Right renal pelvis (tissue), 4 donors: ENCODE measurements around the gene RGPD5. TPM values are rescaled to one million over a fixed set of nuclear protein-coding genes. Genes with fewer than 3 reads are reported as not detected.
"Not testable (repeated sequence)": the region's sequence is repeated elsewhere in the genome, so short reads cannot be mapped to it uniquely, and the experiment has no call there.

Experiments
- DNase-seq, 4 donors: peaks; one replicate each; pipeline ENCODE4 v3.0.0-alpha.2; 2013; ENCODE audit warnings: low read depth in 4 of 4, low spot score in 3 of 4, missing footprints in 1 of 4
- polyA plus RNA-seq, 4 donors: library from polyadenylated mRNA; unstranded; fragments of 120-200 nt; gene quantifications; one replicate each; pipeline ENCODE4 v1.2.1, GENCODE V29; 2013; ENCODE audit not compliant: insufficient read length in 4 of 4

RGPD5 gene
- polyA plus RNA-seq, 4 donors = 11.1 to 15.2 (median 13.0) TPM

DNA sequence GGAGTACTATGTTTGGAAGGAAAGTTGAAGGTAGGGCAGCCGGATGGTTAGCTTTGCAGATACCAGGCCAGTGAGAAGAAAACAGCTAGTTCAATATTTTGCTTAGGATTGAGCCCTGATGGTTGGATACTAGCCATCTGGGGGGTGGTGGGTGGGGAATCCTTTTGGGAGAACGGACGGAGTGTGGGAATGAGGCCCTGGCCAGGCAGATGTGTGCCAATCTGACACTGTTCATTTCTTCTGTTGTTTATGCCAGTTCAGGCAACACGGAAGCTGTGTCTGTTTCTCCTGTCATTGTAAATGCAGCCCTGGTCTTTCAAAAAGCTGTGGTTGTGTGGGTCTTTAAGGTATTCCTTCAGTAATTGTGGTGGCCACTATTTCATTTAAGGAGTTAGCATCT is 96.9 kb downstream of the RGPD5 start:
- DNase-seq = not testable (repeated sequence)

DNA sequence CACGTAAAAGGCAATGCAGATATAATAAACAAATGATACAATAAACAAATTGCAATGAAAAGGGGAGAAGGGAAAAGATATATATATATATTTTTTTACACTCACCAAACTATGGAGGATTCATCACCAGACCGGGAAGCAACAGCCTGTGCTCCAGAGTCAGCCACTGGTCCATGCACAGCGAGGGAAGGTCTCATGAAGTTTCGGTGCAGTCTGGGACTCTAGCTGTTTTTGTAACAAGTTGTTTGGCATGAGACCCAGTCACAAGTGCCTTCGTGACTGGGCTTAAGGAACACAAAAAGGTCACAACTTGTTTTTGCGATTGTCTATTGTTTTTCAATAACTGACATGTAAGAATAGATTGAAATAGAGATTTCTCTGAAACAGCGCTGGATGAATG is 99.6 kb downstream of the RGPD5 start:
- not testable (repeated sequence) for DNase-seq

DNA sequence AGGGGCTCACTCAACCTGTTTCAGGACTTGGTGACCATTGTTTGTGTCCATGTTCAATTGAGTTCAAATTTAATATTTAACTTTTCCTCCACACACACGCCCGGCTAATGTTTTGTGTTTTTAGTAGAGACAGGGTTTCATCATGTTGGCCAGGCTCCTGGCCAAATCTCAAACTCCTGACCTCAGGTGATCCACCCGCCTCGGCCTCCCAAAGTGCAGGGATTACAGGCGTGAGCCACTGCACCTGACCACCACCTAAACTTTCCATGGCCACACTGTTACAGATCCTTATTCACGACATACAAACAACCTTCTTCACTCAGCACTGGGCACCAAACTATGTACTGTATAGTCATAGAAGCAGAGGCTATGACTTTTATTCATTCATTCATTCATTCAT is 100.0 kb downstream of the RGPD5 start:
- not testable (repeated sequence) for DNase-seq

DNA sequence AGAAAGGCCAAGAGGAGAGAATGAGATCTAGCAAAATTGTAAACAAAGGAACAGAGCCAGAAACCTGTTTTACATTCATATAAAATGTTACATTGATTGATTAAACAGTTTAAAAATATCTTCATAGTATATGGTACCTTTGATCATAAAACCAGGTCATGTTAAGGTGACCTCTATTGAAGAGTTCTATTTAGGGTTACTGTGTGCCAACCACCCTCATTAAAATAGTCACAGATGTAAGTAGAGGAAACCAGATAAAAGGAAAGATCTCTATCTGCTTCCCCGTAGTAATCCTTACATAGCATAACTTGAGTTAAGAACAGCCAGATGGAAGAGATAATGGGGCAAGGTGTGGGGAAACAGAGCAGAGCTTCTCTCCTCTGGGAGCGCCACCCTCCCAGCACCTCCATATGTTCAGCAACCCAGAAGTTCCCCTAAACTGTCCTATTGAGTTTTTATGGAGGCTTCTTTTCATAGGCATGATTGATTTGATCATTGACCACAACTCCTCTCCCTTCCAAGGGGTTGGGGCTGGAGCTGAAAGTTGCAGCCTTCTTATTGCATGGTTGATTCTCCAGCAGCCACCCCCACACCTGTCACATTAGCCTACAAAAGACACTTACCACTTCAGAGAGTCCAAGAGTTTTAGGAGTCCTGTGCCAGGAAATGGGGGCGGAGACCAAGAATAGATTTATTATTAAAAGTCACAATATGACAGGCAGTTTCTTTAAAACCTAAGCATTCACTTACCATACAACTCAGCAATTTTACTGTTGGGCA is 101.2 kb downstream of the RGPD5 start:
- not testable (repeated sequence) for DNase-seq

DNA sequence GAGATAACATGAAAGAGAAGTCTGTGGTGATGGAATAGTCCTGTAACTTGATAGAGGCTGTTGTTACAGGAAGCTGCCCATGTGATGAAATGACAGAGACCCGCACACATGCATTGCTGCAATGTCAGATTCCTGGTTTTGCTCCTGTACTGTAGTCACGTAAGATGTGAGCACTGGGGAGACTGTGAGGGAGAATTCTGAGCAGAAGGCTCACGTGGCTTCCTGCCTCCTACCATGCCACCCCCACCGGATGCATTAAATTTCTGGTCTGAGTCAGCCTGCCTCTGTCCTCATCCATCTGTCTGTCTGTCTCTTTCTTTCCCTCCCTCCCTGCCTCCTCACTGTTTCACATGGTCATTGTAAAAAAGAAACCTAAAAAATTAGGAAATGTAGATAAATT is 102.1 kb downstream of the RGPD5 start:
- not testable (repeated sequence) for DNase-seq

DNA sequence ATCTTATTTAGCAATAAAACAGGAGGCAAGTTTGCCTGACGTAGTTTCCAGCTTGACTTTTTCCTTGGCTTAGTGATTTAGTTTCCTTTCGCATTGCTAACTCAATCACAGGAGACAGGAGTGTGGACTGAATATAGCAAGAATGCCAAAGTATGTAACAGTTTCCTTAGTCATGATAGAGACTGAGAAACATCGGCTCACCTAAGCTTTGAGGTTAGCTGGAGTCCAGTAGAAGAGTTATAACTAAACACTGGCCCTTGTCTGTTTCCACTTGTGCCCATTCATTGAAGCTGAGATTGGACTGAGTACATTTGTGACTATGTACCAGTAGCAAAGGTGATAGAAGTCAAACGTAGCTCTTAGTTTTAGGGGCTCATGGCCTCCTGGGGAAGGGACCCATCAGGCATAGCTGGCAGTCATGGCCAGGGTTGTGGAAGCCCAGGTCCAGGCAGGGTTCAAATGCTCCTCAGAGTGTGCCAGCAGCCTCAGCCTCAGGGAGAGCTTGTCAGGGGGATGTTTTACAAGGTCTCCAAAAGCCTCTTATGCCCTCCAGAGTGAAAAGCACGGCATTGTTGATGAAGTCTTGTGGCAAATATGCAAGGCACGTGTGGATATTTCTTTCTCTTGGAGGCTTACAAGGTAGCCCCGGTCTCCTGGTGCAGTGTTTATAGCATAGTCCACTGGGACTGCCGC is 103.8 kb downstream of the RGPD5 start:
- not testable (repeated sequence) for DNase-seq

DNA sequence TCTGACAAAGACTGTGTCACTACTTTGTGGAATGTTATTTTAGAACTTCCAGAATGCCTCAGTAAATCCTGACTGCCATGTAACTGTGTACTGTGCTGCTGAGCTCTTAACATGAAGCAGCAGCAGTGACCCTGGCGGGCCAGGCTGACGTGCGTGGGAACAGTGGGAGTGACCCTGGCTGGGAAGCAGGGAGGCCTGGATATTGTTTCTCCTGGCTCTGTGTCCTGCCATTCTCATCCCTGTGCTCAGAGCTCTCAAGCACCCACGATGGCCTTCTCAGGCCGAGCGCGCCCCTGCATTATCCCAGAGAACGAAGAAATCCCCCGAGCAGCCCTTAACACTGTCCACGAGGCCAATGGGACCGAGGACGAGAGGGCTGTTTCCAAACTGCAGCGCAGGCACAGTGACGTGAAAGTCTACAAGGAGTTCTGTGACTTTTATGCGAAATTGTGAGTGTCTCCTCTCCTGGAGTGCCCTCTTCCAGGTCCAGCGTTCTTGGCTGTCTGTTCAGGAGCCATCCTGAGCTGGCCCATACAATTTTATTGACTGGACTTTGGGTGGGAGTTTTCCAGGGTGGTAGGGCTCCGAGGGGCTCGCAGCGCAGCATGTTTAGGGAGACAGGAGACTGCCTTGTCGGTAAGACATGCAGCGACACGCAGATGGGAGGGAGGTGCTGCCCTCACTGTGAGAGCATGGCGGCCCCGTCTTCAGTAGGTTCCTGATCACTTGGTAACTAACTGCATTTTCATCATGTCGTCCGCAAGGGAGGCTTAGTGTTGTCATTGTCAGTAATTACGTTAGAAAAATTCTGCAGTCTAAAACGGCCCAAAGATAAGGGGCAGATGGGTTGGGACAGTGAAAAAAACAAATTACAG is 104.6 kb downstream of the RGPD5 start, which contains the start of gene LIMS3:
Gene LIMS3 (plus strand): TSS at position 227 of the 875 bp plus-strand sequence. CDS start 41 bp downstream, at position 268.
- not testable (repeated sequence) for DNase-seq

DNA sequence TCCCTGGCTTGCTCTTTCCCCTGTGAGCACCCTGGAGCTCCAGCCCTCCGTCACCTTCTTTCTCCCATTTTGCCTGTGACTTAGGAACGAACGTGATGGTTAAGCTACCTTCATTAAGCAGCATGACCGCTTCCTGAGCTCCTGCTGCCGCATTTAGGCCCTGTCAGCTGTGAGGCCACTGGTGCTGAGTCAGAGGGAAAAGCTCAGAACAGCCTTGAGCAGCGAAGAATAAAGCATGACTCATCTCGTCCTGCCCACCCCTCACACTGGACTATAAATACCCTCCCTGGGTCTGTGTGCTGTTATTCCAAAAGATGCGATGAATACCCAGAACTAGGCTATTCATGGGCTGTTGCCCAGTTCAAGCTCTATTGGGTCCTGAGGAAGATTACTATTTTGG is 111.7 kb downstream of the RGPD5 start:
- DNase-seq = not testable (repeated sequence)

Other genes with a start within 250 kb of the RGPD5 start
- gene SEPTIN10, start 180.3 kb upstream of the RGPD5 start, polyA plus RNA-seq = 100 to 1,000 TPM; 107 to 133 (median 124) TPM
- 10 to 100 TPM; 18.7 to 22.1 (median 20.0) TPM for gene SOWAHC, start 179.9 kb upstream of the RGPD5 start, polyA plus RNA-seq
- gene LIMS3, start 104.4 kb downstream of the RGPD5 start, polyA plus RNA-seq = 1 to 10 TPM; 3.2 to 3.8 (median 3.5) TPM